Erythroblast (primary cell): ENCODE data around the gene KIF1B.

Experiments used
- GATA1 ChIP-seq: IDR thresholded peaks from 2 replicates; pipeline ENCODE4 v1.6.1; 2011; ENCODE audit warnings: low read depth, mild to moderate bottlenecking, control low read depth, low read length, moderate library complexity
- POLR2A ChIP-seq: IDR thresholded peaks from 2 replicates; pipeline ENCODE4 v1.6.1; 2011; ENCODE audit warnings: mild to moderate bottlenecking, low read length

- TF ChIP-seq POLR2A: no peak
- TF ChIP-seq GATA1: no peak
Measured at GRCh38 chr1:10171105-10171767, 39.1 kb upstream of the KIF1B start.
